ENCODE measurements around the gene CNTN1. TPM values are rescaled to one million over a fixed set of nuclear protein-coding genes. Genes with fewer than 3 reads are reported as not detected.

The CNTN1 gene
- total and polyA plus RNA-seq, 7 donors, result 0.10 to 1.4 (median 0.23) TPM

GRCh38 chr12:40672741-40673271 is 19.4 kb upstream of the CNTN1 start:
- no peaks in the 10 kb centered on the region for H3K27me3 ChIP-seq (ENCODE audit: insufficient read depth in 3 of 3, low read length in 2 of 3)
- no peak overlapping the region for H3K4me3 ChIP-seq
- WGBS, 3 donors, result 16 to 23% (median 21%) methylated on average over 2 of the region's 2 CpGs
- TF ChIP-seq CTCF (IDR thresholded peaks at IDR 0.05), result no peak
- no peaks in the 10 kb centered on the region for H3K4me1 ChIP-seq
- no peak overlapping the region for H3K27ac ChIP-seq
- peaks cover 5% of the 10 kb centered on the region for H3K9me3 ChIP-seq
- intact Hi-C loops (cut with DNase I), result no loop called here
- ATAC-seq, result no peak
- DNase-seq, result no peak
- no peaks in the 10 kb centered on the region for H3K36me3 ChIP-seq (ENCODE audit: insufficient read depth in 1 of 2, low read depth in 1 of 2)

GRCh38 chr12:40681148-40681547 is 11.1 kb upstream of the CNTN1 start:
- WGBS, 3 donors, result 78 to 92% (median 82%) methylated on average over 2 of the region's 2 CpGs
- Histone ChIP-seq H3K9me3 (peaks cover 10% of the 10 kb centered on the region), H3K27ac (no peak overlapping the region), H3K27me3 (ENCODE audit: insufficient read depth in 3 of 3, low read length in 2 of 3) (no peaks in the 10 kb centered on the region), H3K4me1 (no peaks in the 10 kb centered on the region), H3K36me3 (ENCODE audit: insufficient read depth in 1 of 2, low read depth in 1 of 2) (no peaks in the 10 kb centered on the region), H3K4me3 (no peak overlapping the region)
- DNase-seq (no peak), ATAC-seq (no peak)
- intact Hi-C loops (cut with DNase I), result no loop called here
- no peak for TF ChIP-seq CTCF (IDR thresholded peaks at IDR 0.05)

GRCh38 chr12:40684986-40685385 is 7.3 kb upstream of the CNTN1 start:
- no peak for ATAC-seq
- TF ChIP-seq CTCF (IDR thresholded peaks at IDR 0.05), result no peak
- H3K4me1 ChIP-seq, result no peaks in the 10 kb centered on the region
- H3K36me3 ChIP-seq (ENCODE audit: insufficient read depth in 1 of 2, low read depth in 1 of 2), result no peaks in the 10 kb centered on the region
- H3K4me3 ChIP-seq, result no peak overlapping the region
- WGBS, 3 donors, result 66 to 73% (median 71%) methylated on average over 4 of the region's 4 CpGs
- intact Hi-C loops (cut with DNase I), result no loop called here
- H3K9me3 ChIP-seq, result no peaks in the 10 kb centered on the region
- no peaks in the 10 kb centered on the region for H3K27me3 ChIP-seq (ENCODE audit: insufficient read depth in 3 of 3, low read length in 2 of 3)
- H3K27ac ChIP-seq, result no peak overlapping the region
- DNase-seq, result no peak

- ATAC-seq (no peak), DNase-seq (no peak)
- 66 to 74% (median 73%) methylated on average over 8 of the region's 8 CpGs for WGBS, 3 donors
- Histone ChIP-seq H3K27me3 (ENCODE audit: insufficient read depth in 3 of 3, low read length in 2 of 3) (peaks cover 0 to 18% (median 2%) of the 10 kb centered on the region in 3 donors), H3K4me1 (no peaks in the 10 kb centered on the region), H3K36me3 (ENCODE audit: insufficient read depth in 1 of 2, low read depth in 1 of 2) (no peaks in the 10 kb centered on the region), H3K4me3 (no peak overlapping the region), H3K27ac (no peak overlapping the region), H3K9me3 (no peaks in the 10 kb centered on the region)
- no peak for TF ChIP-seq CTCF (IDR thresholded peaks at IDR 0.05)
- intact Hi-C loops (cut with DNase I), result no loop called here
These were observed 4.0 kb upstream of the CNTN1 start for GRCh38 chr12:40688085-40688725.

GRCh38 chr12:40689576-40689975 is 2.7 kb upstream of the CNTN1 start:
- no peak for ATAC-seq

More at GRCh38 chr12:40689576-40689975, 2.7 kb upstream of the CNTN1 start:
- Histone ChIP-seq H3K4me1 (no peaks in the 10 kb centered on the region), H3K27ac (no peak overlapping the region), H3K9me3 (no peaks in the 10 kb centered on the region), H3K27me3 (ENCODE audit: insufficient read depth in 3 of 3, low read length in 2 of 3) (peaks cover 0 to 28% (median 4%) of the 10 kb centered on the region in 3 donors), H3K36me3 (ENCODE audit: insufficient read depth in 1 of 2, low read depth in 1 of 2) (no peaks in the 10 kb centered on the region), H3K4me3 (no peak overlapping the region)
- no peak for DNase-seq
- 83 to 87% (median 83%) methylated on average over 2 of the region's 2 CpGs for WGBS, 3 donors
- no peak for TF ChIP-seq CTCF (IDR thresholded peaks at IDR 0.05)
- intact Hi-C loops (cut with DNase I), result no loop called here
